ENCODE data around the gene DPP6. TPM values are rescaled to one million over a fixed set of nuclear protein-coding genes. Genes with fewer than 3 reads are reported as not detected.

Gene DPP6
- total RNA-seq, 1 donor from 2014 or later: 0.39 TPM

GRCh38 chr7:154584352-154585252, 532.4 kb downstream of the DPP6 start:
- Histone ChIP-seq H3F3A (ENCODE audit: low read depth) (no peaks in the 10 kb centered on the region), H3K9me3 (ENCODE audit: low read depth) (no peaks in the 10 kb centered on the region), H3K27me3 (no peaks in the 10 kb centered on the region), H3K79me2 (ENCODE audit: low read depth) (no peaks in the 10 kb centered on the region), H3K36me3 (no peaks in the 10 kb centered on the region), H3K4me1 (no peaks in the 10 kb centered on the region), H2AFZ (replicated peaks) (peak overlapping the region; percentile 97), H3K9ac (no peak overlapping the region), H3K27ac (no peak overlapping the region), H3K4me3 (no peak overlapping the region), H4K20me1 (ENCODE audit: low read depth) (no peaks in the 10 kb centered on the region), H3K4me2 (no peak overlapping the region)
- H3K4me1 Mint-ChIP-seq: no peaks in the 10 kb centered on the region
- DNase-seq (ENCODE audit: low spot score): peak; percentile 28
- TF ChIP-seq CTCF (IDR thresholded peaks at IDR 0.05) (peak; percentile 65), EZH2 (IDR thresholded peaks at IDR 0.05) (no peak)
- no peaks in the 10 kb centered on the region for H3K27me3 Mint-ChIP-seq (ENCODE audit: insufficient read depth, low read depth)
- peaks cover 2% of the 10 kb centered on the region for H3K9me3 Mint-ChIP-seq
- peak overlapping the region; percentile 64 for H3K27ac Mint-ChIP-seq
- no peak overlapping the region for H3K4me3 Mint-ChIP-seq
- H3K36me3 Mint-ChIP-seq: no peaks in the 10 kb centered on the region

- Histone ChIP-seq H3K4me1 (no peaks in the 10 kb centered on the region), H2AFZ (replicated peaks) (no peak overlapping the region), H3K27ac (no peak overlapping the region), H3K36me3 (no peaks in the 10 kb centered on the region), H4K20me1 (ENCODE audit: low read depth) (no peaks in the 10 kb centered on the region), H3K27me3 (no peaks in the 10 kb centered on the region), H3F3A (ENCODE audit: low read depth) (no peaks in the 10 kb centered on the region), H3K4me2 (no peak overlapping the region), H3K4me3 (no peak overlapping the region), H3K9ac (no peak overlapping the region), H3K9me3 (ENCODE audit: low read depth) (no peaks in the 10 kb centered on the region), H3K79me2 (ENCODE audit: low read depth) (no peaks in the 10 kb centered on the region)
- Mint-ChIP-seq H3K27ac (no peak overlapping the region), H3K27me3 (ENCODE audit: insufficient read depth, low read depth) (no peaks in the 10 kb centered on the region), H3K4me3 (no peak overlapping the region), H3K9me3 (peaks cover 2% of the 10 kb centered on the region), H3K36me3 (no peaks in the 10 kb centered on the region), H3K4me1 (no peaks in the 10 kb centered on the region)
- TF ChIP-seq EZH2phosphoT487 (IDR thresholded peaks at IDR 0.05): no peak
- TF ChIP-seq EZH2 (IDR thresholded peaks at IDR 0.05): no peak
- TF ChIP-seq CTCF (IDR thresholded peaks at IDR 0.05): no peak
- no peak for DNase-seq (ENCODE audit: low spot score)
Observed at GRCh38 chr7:154587792-154588191, 535.6 kb downstream of the DPP6 start.

GRCh38 chr7:154591544-154591943, 539.3 kb downstream of the DPP6 start:
- Histone ChIP-seq H3K79me2 (ENCODE audit: low read depth) (no peaks in the 10 kb centered on the region), H3K27ac (no peak overlapping the region), H3F3A (ENCODE audit: low read depth) (no peaks in the 10 kb centered on the region), H4K20me1 (ENCODE audit: low read depth) (no peaks in the 10 kb centered on the region), H3K9ac (no peak overlapping the region), H2AFZ (replicated peaks) (no peak overlapping the region), H3K4me3 (no peak overlapping the region), H3K36me3 (no peaks in the 10 kb centered on the region), H3K9me3 (ENCODE audit: low read depth) (no peaks in the 10 kb centered on the region), H3K27me3 (no peaks in the 10 kb centered on the region), H3K4me1 (no peaks in the 10 kb centered on the region), H3K4me2 (no peak overlapping the region)
- TF ChIP-seq CTCF (IDR thresholded peaks at IDR 0.05): no peak
- TF ChIP-seq EZH2 (IDR thresholded peaks at IDR 0.05): no peak
- no peak for TF ChIP-seq EZH2phosphoT487 (IDR thresholded peaks at IDR 0.05)
- Mint-ChIP-seq H3K36me3 (no peaks in the 10 kb centered on the region), H3K27me3 (ENCODE audit: insufficient read depth, low read depth) (peaks cover 2% of the 10 kb centered on the region), H3K9me3 (no peaks in the 10 kb centered on the region), H3K4me3 (no peak overlapping the region), H3K4me1 (no peaks in the 10 kb centered on the region), H3K27ac (no peak overlapping the region)
- DNase-seq (ENCODE audit: low spot score): no peak

All from neural progenitor cell (in vitro differentiated cells).